H1 (cell line): ENCODE measurements around the gene CACNA1A. TPM values are rescaled to one million over a fixed set of nuclear protein-coding genes. Genes with fewer than 3 reads are reported as not detected.

Experiments used
- CTCF ChIA-PET: fragments of 300-600 bp; sonication (Branson Sonifier 250); formaldehyde crosslinking; loops from one replicate; lab custom pipeline; 2021; ENCODE audit not compliant: partially characterized antibody; lab: Charles Lee
- POLR2A ChIA-PET: fragments of 300-600 bp; sonication (Branson Sonifier 250); formaldehyde crosslinking; loops from one replicate; lab custom pipeline; 2021; ENCODE audit warnings: inconsistent platforms; ENCODE audit not compliant: partially characterized antibody; lab: Charles Lee
- DNase-seq, 2 experiments: peaks; one replicate each; pipeline versions ENCODE4 v3.0.0 to v3.0.0-alpha.2; 2010 to 2022; ENCODE audit warnings: low spot score in 2 of 2, low read depth in 1 of 2, mixed read lengths in 1 of 2
- FAIRE-seq: peaks from 2 replicates; lab custom pipeline; 2011; peaks lifted over from hg19 to GRCh38; lab: Jason Lieb, UNC
- H2AFZ ChIP-seq: 2 replicates; pipeline ENCODE4 v1.8.1; 2012; ENCODE audit warnings: low read length, inconsistent platforms
- H2AK5ac ChIP-seq: 2 replicates; pipeline ENCODE4 v1.6.1; 2013; ENCODE audit warnings: low read depth, low read length
- H2BK120ac ChIP-seq: replicated peaks from 2 replicates; pipeline ENCODE3; 2013; ENCODE audit warnings: low read depth, low read length, inconsistent platforms
- H2BK12ac ChIP-seq: 2 replicates; pipeline ENCODE4 v1.6.1; 2013; ENCODE audit warnings: low read depth, low read length
- H2BK15ac ChIP-seq: 2 replicates; pipeline ENCODE4 v1.6.1; 2013; ENCODE audit warnings: low read length
- H2BK20ac ChIP-seq: 2 replicates; pipeline ENCODE4 v1.6.1; 2013; ENCODE audit warnings: low read length
- H2BK5ac ChIP-seq: 2 replicates; pipeline ENCODE4 v1.6.1; 2013; ENCODE audit warnings: low read depth, low read length
- H3K14ac ChIP-seq: 2 replicates; pipeline ENCODE4 v1.6.1; 2013; ENCODE audit warnings: inconsistent platforms; ENCODE audit not compliant: insufficient read length
- H3K18ac ChIP-seq: 2 replicates; pipeline ENCODE4 v1.6.1; 2013; ENCODE audit warnings: low read length; ENCODE audit errors: extremely low read depth
- H3K23ac ChIP-seq: 2 replicates; pipeline ENCODE4 v1.6.1; 2013; ENCODE audit warnings: inconsistent platforms; ENCODE audit not compliant: insufficient read length
- H3K23me2 ChIP-seq: 2 replicates; pipeline ENCODE4 v1.6.1; 2013; ENCODE audit warnings: low read depth, low read length
- H3K27ac ChIP-seq: 2 replicates; pipeline ENCODE4 v1.6.1; 2011; ENCODE audit warnings: low read depth, low read length, inconsistent platforms
- H3K27me3 ChIP-seq, 4 experiments: replicated peaks in 1 of 4; 1 replicate in 1 of 4; 2 replicates in 3 of 4; pipeline versions ENCODE4 v1.6.1 to v1.8.1; 2011 to 2013; ENCODE audit warnings: low read length in 3 of 4, mild to moderate bottlenecking in 3 of 4, inconsistent platforms in 2 of 4, mixed read lengths in 2 of 4, moderate library complexity in 1 of 4; ENCODE audit not compliant: control insufficient read depth in 3 of 4, insufficient read depth in 3 of 4; ENCODE audit errors: extremely low read depth in 1 of 4
- H3K36me3 ChIP-seq, 4 experiments: 2 replicates each; pipeline versions ENCODE4 v1.6.1 to v1.8.1; 2011 to 2013; ENCODE audit warnings: mild to moderate bottlenecking in 4 of 4, low read length in 3 of 4, moderate library complexity in 2 of 4, control low read depth in 1 of 4, inconsistent platforms in 1 of 4; ENCODE audit not compliant: insufficient read depth in 4 of 4, control insufficient read depth in 2 of 4
- H3K4ac ChIP-seq: replicated peaks from 2 replicates; pipeline ENCODE3; 2013; ENCODE audit warnings: low read length, low read depth, mixed read lengths, inconsistent platforms; ENCODE audit not compliant: insufficient read length
- H3K4me1 ChIP-seq, 4 experiments: replicated peaks in 1 of 4; 1 replicate in 1 of 4; 2 replicates in 3 of 4; pipeline versions ENCODE4 v1.6.1 to v1.8.1; 2011 to 2013; ENCODE audit warnings: low read length in 3 of 4, inconsistent platforms in 2 of 4, mixed read lengths in 1 of 4; ENCODE audit not compliant: insufficient read depth in 4 of 4, control insufficient read depth in 3 of 4
- H3K4me2 ChIP-seq, 2 experiments: 2 replicates each; pipeline versions ENCODE4 v1.6.1 to v1.8.1; 2011 to 2013; ENCODE audit warnings: low read depth in 2 of 2, low read length in 2 of 2, control low read depth in 1 of 2, inconsistent platforms in 1 of 2, mild to moderate bottlenecking in 1 of 2; ENCODE audit not compliant: insufficient read depth in 1 of 2
- H3K4me3 ChIP-seq, 4 experiments: fragments of 200-600, 300-600 bp in 1 of 4; sonication (generic), shearing (Covaris generic), sonication (Bioruptor Twin) in 1 of 4; 2 replicates each; pipeline versions ENCODE4 v1.5.1 to v1.8.1; 2011 to 2016; ENCODE audit warnings: low read length in 4 of 4, low read depth in 3 of 4, control low read depth in 2 of 4, inconsistent platforms in 2 of 4, mild to moderate bottlenecking in 2 of 4, mixed read lengths in 1 of 4, moderate library complexity in 1 of 4; ENCODE audit not compliant: insufficient read depth in 2 of 4; ENCODE audit errors: extremely low read depth in 1 of 4
- H3K56ac ChIP-seq: replicated peaks from 2 replicates; pipeline ENCODE3; 2013; ENCODE audit warnings: low read depth, mild to moderate bottlenecking, mixed read lengths, low read length, inconsistent platforms; ENCODE audit not compliant: insufficient read length
- H3K79me1 ChIP-seq: 2 replicates; pipeline ENCODE4 v1.6.1; 2013; ENCODE audit warnings: low read depth, low read length, control low read depth
- H3K79me2 ChIP-seq, 2 experiments: 2 replicates each; pipeline versions ENCODE4 v1.6.1 to v1.8.1; 2012 to 2013; ENCODE audit warnings: low read length in 2 of 2, mild to moderate bottlenecking in 2 of 2, inconsistent platforms in 1 of 2; ENCODE audit not compliant: insufficient read depth in 2 of 2, control insufficient read depth in 1 of 2
- H3K9ac ChIP-seq, 4 experiments: replicated peaks in 1 of 4; 1 replicate in 1 of 4; 2 replicates in 3 of 4; pipeline versions ENCODE4 v1.6.1 to v1.8.1; 2011 to 2013; ENCODE audit warnings: low read depth in 3 of 4, low read length in 3 of 4, control low read depth in 2 of 4, mild to moderate bottlenecking in 2 of 4, moderate library complexity in 2 of 4, inconsistent platforms in 1 of 4; ENCODE audit errors: extremely low read depth in 1 of 4
- H3K9me3 ChIP-seq, 2 experiments: 2 replicates each; pipeline versions ENCODE4 v1.6.1 to v1.8.1; 2012 to 2013; ENCODE audit warnings: mild to moderate bottlenecking in 2 of 2, moderate library complexity in 2 of 2, control low read depth in 1 of 2, inconsistent platforms in 1 of 2, low read depth in 1 of 2, low read length in 1 of 2, mixed read lengths in 1 of 2; ENCODE audit not compliant: insufficient read depth in 2 of 2
- H4K20me1 ChIP-seq, 2 experiments: replicated peaks in 1 of 2; 2 replicates each; pipeline versions ENCODE3 to v1.8.1; 2011 to 2013; ENCODE audit warnings: inconsistent platforms in 2 of 2, low read length in 2 of 2, mild to moderate bottlenecking in 1 of 2; ENCODE audit not compliant: insufficient read depth in 2 of 2, control insufficient read depth in 1 of 2
- H4K5ac ChIP-seq: 2 replicates; pipeline ENCODE4 v1.6.1; 2013; ENCODE audit warnings: low read length, low read depth, mixed read lengths, inconsistent platforms; ENCODE audit not compliant: insufficient read length
- H4K8ac ChIP-seq: 2 replicates; pipeline ENCODE4 v1.8.0; 2013; ENCODE audit warnings: mild to moderate bottlenecking, moderate library complexity, low read length, inconsistent platforms; ENCODE audit not compliant: insufficient read depth; ENCODE audit errors: extremely low read depth
- H4K91ac ChIP-seq: replicated peaks from 2 replicates; pipeline ENCODE3; 2013; ENCODE audit warnings: low read length, mixed read lengths, inconsistent platforms; ENCODE audit not compliant: insufficient read length
- E2F6 ChIP-seq: IDR thresholded peaks from 2 replicates; pipeline ENCODE4 v1.6.1; 2012; ENCODE audit warnings: inconsistent platforms
- GTF2F1 ChIP-seq: IDR thresholded peaks from 2 replicates; pipeline ENCODE4 v1.6.1; 2012; ENCODE audit warnings: low read depth, low read length, improper control_type of control experiment, borderline replicate concordance
- HDAC6 ChIP-seq: IDR thresholded peaks from one replicate; pipeline ENCODE4 v1.7.1; 2012; ENCODE audit warnings: low read depth, mild to moderate bottlenecking, inconsistent platforms, low read length, moderate library complexity
- POU5F1 ChIP-seq: IDR thresholded peaks from 2 replicates; pipeline ENCODE4 v1.6.1; 2011; ENCODE audit warnings: low read depth, mild to moderate bottlenecking, low read length, moderate library complexity
- RFX5 ChIP-seq: IDR thresholded peaks from 2 replicates; pipeline ENCODE4 v1.6.1; 2011; ENCODE audit warnings: low read depth, low read length, improper control_type of control experiment, borderline replicate concordance
- RNF2 ChIP-seq: fragments of 200-900, 300-1000 bp; sonication (generic); IDR thresholded peaks from 2 replicates; pipeline ENCODE4 v1.7.1; 2016; ENCODE audit warnings: borderline replicate concordance, low read depth, mild to moderate bottlenecking, antibody characterized with exemption, low read length; ENCODE audit not compliant: poor library complexity, severe bottlenecking; ENCODE audit errors: missing control alignments
- RXRA ChIP-seq: IDR thresholded peaks from 2 replicates; pipeline ENCODE4 v1.6.1; 2011; ENCODE audit warnings: low read depth, mild to moderate bottlenecking, low read length, moderate library complexity; ENCODE audit not compliant: insufficient read depth
- SAP30 ChIP-seq: fragments of 300-600 bp; sonication (generic); IDR thresholded peaks from 2 replicates; pipeline ENCODE4 v1.7.1; 2012; ENCODE audit warnings: low read length, moderate library complexity, mild to moderate bottlenecking, inconsistent platforms; ENCODE audit not compliant: insufficient read depth, insufficient replicate concordance
- SIN3A ChIP-seq, 2 experiments: IDR thresholded peaks in 1 of 2; conservative IDR thresholded peaks in 1 of 2; 2 replicates each; pipeline ENCODE4 v1.6.1; 2011 to 2012; ENCODE audit warnings: low read length in 2 of 2, improper control_type of control experiment in 1 of 2, low read depth in 1 of 2, mild to moderate bottlenecking in 1 of 2
- TAF1 ChIP-seq: IDR thresholded peaks from 2 replicates; pipeline ENCODE4 v1.6.1; 2011; ENCODE audit warnings: mild to moderate bottlenecking, low read depth, low read length
- polyA plus RNA-seq, 7 experiments: library from polyadenylated mRNA; depleted of rRNA in 3 of 7; stranded (reverse) in 5 of 7; unstranded in 2 of 7; fragments of >200 nt in 5 of 7; fragments of 200-250 nt in 2 of 7; gene quantifications; 1 replicate in 5 of 7; 2 replicates in 1 of 7; 4 replicates in 1 of 7; pipeline versions ENCODE4 v1.2.1 to v1.2.3, GENCODE V29; 2011 to 2013; ENCODE audit warnings: missing spikeins in 2 of 7, mixed read lengths in 2 of 7
- total RNA-seq: library from RNA; stranded (reverse); fragmentation: NEBNext Ultra II Directional; extraction: Animal tissue kit (Norgen Biotek cat#: 25700); gene quantifications from 2 replicates; pipeline ENCODE4 v1.2.1, GENCODE V29; 2021

Gene CACNA1A
- total and polyA plus RNA-seq, 2 of the 8 experiments (the other 6 are each of a cell fraction or from before 2014, with no cell fraction given), result 10.7 to 25.3 TPM

GRCh38 chr19:13475044-13475443 lies 31.2 kb downstream of the CACNA1A start:
- no peak overlapping the region for H3K23ac ChIP-seq
- DNase-seq, result no peak

More at GRCh38 chr19:13475044-13475443, 31.2 kb downstream of the CACNA1A start:
- H3K79me1 ChIP-seq, result 0 out of 2 replicates have a peak, but pooled peaks cover 2% of the 10 kb centered on the region
- no peak overlapping the region for H4K5ac ChIP-seq
- H4K20me1 ChIP-seq, result no peaks in the 10 kb centered on the region
- H2BK120ac ChIP-seq, result no peak overlapping the region
- H4K91ac ChIP-seq, result no peak overlapping the region
- no peaks in the 10 kb centered on the region for H3K27me3 ChIP-seq
- H2BK20ac ChIP-seq, result no peak overlapping the region
- no peak overlapping the region for H2BK15ac ChIP-seq
- H3K9me3 ChIP-seq, result peaks cover 11 to 12% of the 10 kb centered on the region in 2 experiments; a peak in 3 of 4 replicates
- TF ChIP-seq SAP30 (no peak), GTF2F1 (no peak), SIN3A (conservative IDR thresholded peaks at IDR 0.05 in 1 of 2, IDR thresholded peaks at IDR 0.05 in 1 of 2; ENCODE audit: low read depth in 1 of 2, low read length in 2 of 2) (no peak), E2F6 (no peak), RFX5 (no peak), HDAC6 (no peak), POU5F1 (no peak), TAF1 (no peak), RXRA (no peak), RNF2 (no peak)
- H2BK12ac ChIP-seq, result no peak overlapping the region
- H3K4me1 ChIP-seq, result no peaks in the 10 kb centered on the region
- H3K36me3 ChIP-seq, result peaks cover 0 to 13% (median 0%) of the 10 kb centered on the region in 4 experiments; a peak in 1 of 8 replicates
- ChIA-PET CTCF (no interaction called here), POLR2A (no interaction called here)
- no peak overlapping the region for H3K56ac ChIP-seq
- H3K4me2 ChIP-seq, result no peak overlapping the region
- H3K14ac ChIP-seq, result no peak overlapping the region
- no peak overlapping the region for H3K9ac ChIP-seq
- H2BK5ac ChIP-seq, result no peak overlapping the region
- H3K23me2 ChIP-seq, result no peaks in the 10 kb centered on the region
- no peak for FAIRE-seq
- no peaks in the 10 kb centered on the region for H3K79me2 ChIP-seq
- H2AFZ ChIP-seq, result no peak overlapping the region
- H3K27ac ChIP-seq, result no peak overlapping the region
- H3K4ac ChIP-seq, result no peak overlapping the region
- no peak overlapping the region for H4K8ac ChIP-seq
- no peak overlapping the region for H3K18ac ChIP-seq
- no peak overlapping the region for H2AK5ac ChIP-seq
- H3K4me3 ChIP-seq, result no peak overlapping the region
